Endothelial cell of umbilical vein (primary cell): ENCODE measurements around the gene GULP1.

Experiments
- EZH2 ChIP-seq: IDR thresholded peaks from 2 replicates; pipeline ENCODE4 v1.6.1; 2012; ENCODE audit warnings: borderline replicate concordance, low read depth, mild to moderate bottlenecking, moderate library complexity, low read length, inconsistent platforms; ENCODE audit not compliant: severe bottlenecking
- MYC ChIP-seq: IDR thresholded peaks from one replicate; pipeline ENCODE4 v1.6.1; 2011; ENCODE audit warnings: mild to moderate bottlenecking, low read depth, low read length
- POLR2A ChIP-seq: IDR thresholded peaks from 2 replicates; pipeline ENCODE4 v1.6.1; 2012; ENCODE audit warnings: low read depth, mild to moderate bottlenecking, control low read depth, low read length
- TF ChIP-seq, protein P1 (sequence below), 2 donors: IDR thresholded peaks; 1 replicate in 1 of 2; 2 replicates in 1 of 2; pipeline ENCODE4 v1.5.1; 2011; ENCODE audit warnings: low read length in 2 of 2, mild to moderate bottlenecking in 2 of 2, moderate library complexity in 2 of 2, control low read depth in 1 of 2, inconsistent platforms in 1 of 2, low read depth in 1 of 2; ENCODE audit not compliant: insufficient read depth in 1 of 2; ENCODE audit errors: extremely low read depth in 1 of 2

DNA sequence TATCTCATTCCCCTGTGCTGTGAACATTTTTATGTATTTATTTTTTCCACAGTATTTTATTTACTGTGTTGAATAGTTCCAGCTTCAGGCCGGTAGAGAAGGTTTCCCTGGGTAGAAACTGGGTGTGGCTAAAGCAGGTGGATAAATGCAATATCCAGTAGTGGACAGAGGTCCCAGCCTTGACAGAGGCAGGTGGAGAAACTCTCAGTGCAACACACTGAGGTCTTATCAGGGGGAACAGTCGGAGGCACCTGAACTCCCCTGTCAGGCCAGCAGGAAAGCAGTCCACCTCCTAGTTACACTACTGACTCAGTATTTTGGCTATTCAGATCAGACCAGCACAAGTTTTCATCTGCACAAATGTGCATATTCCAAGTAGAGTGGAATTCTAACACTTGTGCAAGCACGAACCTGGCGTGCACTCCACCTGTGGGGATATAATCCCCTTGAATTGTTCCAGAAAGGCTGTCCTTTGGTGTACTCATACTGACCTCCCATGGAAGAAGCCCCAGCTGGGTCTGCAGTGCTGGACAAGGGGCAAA, 103.3 kb downstream of the GULP1 start:
- TF ChIP-seq, protein P1, sequence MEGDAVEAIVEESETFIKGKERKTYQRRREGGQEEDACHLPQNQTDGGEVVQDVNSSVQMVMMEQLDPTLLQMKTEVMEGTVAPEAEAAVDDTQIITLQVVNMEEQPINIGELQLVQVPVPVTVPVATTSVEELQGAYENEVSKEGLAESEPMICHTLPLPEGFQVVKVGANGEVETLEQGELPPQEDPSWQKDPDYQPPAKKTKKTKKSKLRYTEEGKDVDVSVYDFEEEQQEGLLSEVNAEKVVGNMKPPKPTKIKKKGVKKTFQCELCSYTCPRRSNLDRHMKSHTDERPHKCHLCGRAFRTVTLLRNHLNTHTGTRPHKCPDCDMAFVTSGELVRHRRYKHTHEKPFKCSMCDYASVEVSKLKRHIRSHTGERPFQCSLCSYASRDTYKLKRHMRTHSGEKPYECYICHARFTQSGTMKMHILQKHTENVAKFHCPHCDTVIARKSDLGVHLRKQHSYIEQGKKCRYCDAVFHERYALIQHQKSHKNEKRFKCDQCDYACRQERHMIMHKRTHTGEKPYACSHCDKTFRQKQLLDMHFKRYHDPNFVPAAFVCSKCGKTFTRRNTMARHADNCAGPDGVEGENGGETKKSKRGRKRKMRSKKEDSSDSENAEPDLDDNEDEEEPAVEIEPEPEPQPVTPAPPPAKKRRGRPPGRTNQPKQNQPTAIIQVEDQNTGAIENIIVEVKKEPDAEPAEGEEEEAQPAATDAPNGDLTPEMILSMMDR (IDR thresholded peaks at IDR 0.05; ENCODE audit: extremely low read depth in 1 of 2, insufficient read depth in 1 of 2, low read depth in 1 of 2, low read length in 2 of 2) = no peak
- TF ChIP-seq POLR2A = no peak
- no peak for TF ChIP-seq MYC
- TF ChIP-seq EZH2 = no peak
